DOHH2 (cell line): ENCODE data around the gene TOB2.

Experiments
- EZH2phosphoT487 ChIP-seq: fragments of 200-600 bp; sonication (generic); IDR thresholded peaks from 2 replicates; pipeline ENCODE4 v1.6.1; 2017; ENCODE audit warnings: borderline replicate concordance, mild to moderate bottlenecking, antibody characterized with exemption, low read length, moderate library complexity, mixed read lengths
- TF ChIP-seq, protein P1 (sequence below): fragments of 200-600 bp; sonication (generic); IDR thresholded peaks from one replicate; pipeline ENCODE4 v1.5.1; 2014; ENCODE audit warnings: antibody characterized with exemption, mild to moderate bottlenecking, low read depth, low read length; ENCODE audit not compliant: poor library complexity, severe bottlenecking

GRCh38 chr22:41407433-41407832 lies 39.2 kb downstream of the TOB2 start:
- TF ChIP-seq, protein P1, sequence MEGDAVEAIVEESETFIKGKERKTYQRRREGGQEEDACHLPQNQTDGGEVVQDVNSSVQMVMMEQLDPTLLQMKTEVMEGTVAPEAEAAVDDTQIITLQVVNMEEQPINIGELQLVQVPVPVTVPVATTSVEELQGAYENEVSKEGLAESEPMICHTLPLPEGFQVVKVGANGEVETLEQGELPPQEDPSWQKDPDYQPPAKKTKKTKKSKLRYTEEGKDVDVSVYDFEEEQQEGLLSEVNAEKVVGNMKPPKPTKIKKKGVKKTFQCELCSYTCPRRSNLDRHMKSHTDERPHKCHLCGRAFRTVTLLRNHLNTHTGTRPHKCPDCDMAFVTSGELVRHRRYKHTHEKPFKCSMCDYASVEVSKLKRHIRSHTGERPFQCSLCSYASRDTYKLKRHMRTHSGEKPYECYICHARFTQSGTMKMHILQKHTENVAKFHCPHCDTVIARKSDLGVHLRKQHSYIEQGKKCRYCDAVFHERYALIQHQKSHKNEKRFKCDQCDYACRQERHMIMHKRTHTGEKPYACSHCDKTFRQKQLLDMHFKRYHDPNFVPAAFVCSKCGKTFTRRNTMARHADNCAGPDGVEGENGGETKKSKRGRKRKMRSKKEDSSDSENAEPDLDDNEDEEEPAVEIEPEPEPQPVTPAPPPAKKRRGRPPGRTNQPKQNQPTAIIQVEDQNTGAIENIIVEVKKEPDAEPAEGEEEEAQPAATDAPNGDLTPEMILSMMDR: no peak
- no peak for TF ChIP-seq EZH2phosphoT487
